Tibial nerve (tissue), 4 donors: ENCODE results near the gene NKX6-1. TPM values are rescaled to one million over a fixed set of nuclear protein-coding genes. Genes with fewer than 3 reads are reported as not detected.

Experiments used
- DNase-seq, 2 donors: peaks; one replicate each; pipeline ENCODE4 v3.0.0-alpha.2; 2019; ENCODE audit warnings: low spot score in 2 of 2
- H3K27ac ChIP-seq, 4 donors: fragments of 200-600 bp; sonication (generic) in 3 of 4; one replicate each; pipeline ENCODE4 v1.5.1; 2017 to 2019; ENCODE audit warnings: mild to moderate bottlenecking in 1 of 4
- H3K27me3 ChIP-seq, 2 donors: fragments of 200-600 bp; sonication (generic) in 1 of 2; one replicate each; pipeline versions ENCODE4 v1.5.1 to v1.6.0; 2017 to 2019
- H3K36me3 ChIP-seq, 3 donors: fragments of 200-600 bp; sonication (generic); one replicate each; pipeline ENCODE4 v1.5.1; 2018 to 2019
- H3K4me1 ChIP-seq, 4 donors: fragments of 200-600 bp; sonication (generic) in 3 of 4; one replicate each; pipeline ENCODE4 v1.5.1; 2017 to 2019
- H3K4me3 ChIP-seq, 4 donors: fragments of 200-600 bp; sonication (generic) in 3 of 4; one replicate each; pipeline ENCODE4 v1.5.1; 2017 to 2019; ENCODE audit warnings: mild to moderate bottlenecking in 1 of 4, moderate library complexity in 1 of 4
- H3K9me3 ChIP-seq, 4 donors: fragments of 200-600 bp; sonication (generic) in 3 of 4; one replicate each; pipeline ENCODE4 v1.5.1; 2017 to 2019
- EP300 ChIP-seq, 2 donors: sonication (generic); formaldehyde crosslinking; IDR thresholded peaks; one replicate each; pipeline ENCODE4 v1.6.1; 2017; ENCODE audit warnings: antibody characterized with exemption in 2 of 2, mild to moderate bottlenecking in 1 of 2
- POLR2A ChIP-seq, 2 donors: fragments of 450-650 bp; IDR thresholded peaks; one replicate each; pipeline ENCODE4 v1.6.1; 2017; ENCODE audit warnings: antibody characterized with exemption in 2 of 2, mild to moderate bottlenecking in 2 of 2, moderate library complexity in 2 of 2
- WGBS, 2 donors: methylation state at CpG; one replicate each; pipeline ENCODE4 v1.1.5; 2018; 5-methylcytosine and 5-hydroxymethylcytosine counted together
- total RNA-seq, 4 donors: library from RNA; depleted of rRNA; stranded (reverse); fragments of >200 nt; gene quantifications; one replicate each; pipeline ENCODE4 v1.1.0, GENCODE V29; 2016
- TF ChIP-seq, protein P1 (sequence below), 5 experiments: fragments of 200-600 bp in 3 of 5; fragments of 450-650 bp in 2 of 5; sonication (generic) in 3 of 5; IDR thresholded peaks; one replicate each; pipeline ENCODE4 v1.5.1; 2016 to 2019; ENCODE audit warnings: antibody characterized with exemption in 5 of 5, mild to moderate bottlenecking in 3 of 5, moderate library complexity in 2 of 5

NKX6-1 gene
- under 1 TPM in 1 of 4 donors, not detected in 3; 0.21 TPM for total RNA-seq

DNA sequence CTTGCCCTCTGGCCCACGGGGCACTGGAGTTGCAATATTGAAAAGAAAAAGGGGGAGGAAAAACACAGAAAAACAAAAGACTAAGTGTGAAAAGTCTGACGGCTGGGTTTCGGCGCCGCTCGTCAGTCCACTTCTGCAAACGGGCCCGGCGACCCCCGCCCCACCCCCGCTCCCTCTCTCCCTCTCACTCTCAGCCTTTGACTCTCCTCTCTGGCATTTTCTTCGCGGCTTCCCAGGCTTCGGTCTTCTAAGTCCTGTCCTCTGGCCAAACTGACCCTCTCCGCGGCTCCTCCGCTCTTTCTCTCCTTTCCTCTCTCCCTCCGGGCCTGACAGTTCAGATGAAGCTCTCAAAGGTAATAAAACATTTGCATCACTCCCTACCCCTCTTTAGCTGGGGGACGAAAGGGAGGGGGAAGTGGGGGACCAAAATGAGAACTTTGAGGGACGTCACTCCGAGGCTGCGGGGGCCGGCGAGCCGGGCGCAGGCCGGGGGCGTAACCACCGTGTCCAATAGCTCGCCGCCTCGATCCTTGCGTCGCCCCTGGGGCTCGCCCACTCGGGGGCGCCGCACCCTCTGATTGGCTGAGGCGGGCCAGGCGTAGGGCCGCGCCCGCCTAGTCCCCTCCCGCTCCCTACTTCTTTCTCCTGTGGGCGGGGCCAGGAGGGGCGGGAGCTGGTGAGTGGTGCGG, at the start of gene NKX6-1:
TSS of gene NKX6-1 (minus strand) at position 358 of the 689 bp plus-strand sequence. CDS start 1,064 bp downstream, outside the sequence.
- Histone ChIP-seq H3K27me3 (peaks cover 15 to 100% of the 10 kb centered on the region in 2 donors), H3K4me1 (peaks cover 0 to 47% (median 21%) of the 10 kb centered on the region in 4 donors), H3K27ac (no peak within 1 kb of the TSS), H3K9me3 (no peaks in the 10 kb centered on the region), H3K36me3 (no peaks in the 10 kb centered on the region), H3K4me3 (peak within 1 kb of the TSS; percentile 15 to 49 (median 38))
- DNase-seq = peak in 1 of 2 donors; percentile 29
- 2 to 3% methylated on average over 42 to 47 of the region's 47 CpGs for WGBS, 2 donors
- TF ChIP-seq POLR2A (IDR thresholded peaks at IDR 0.05) = no peak
- TF ChIP-seq EP300 (IDR thresholded peaks at IDR 0.05) = no peak
- TF ChIP-seq, protein P1, sequence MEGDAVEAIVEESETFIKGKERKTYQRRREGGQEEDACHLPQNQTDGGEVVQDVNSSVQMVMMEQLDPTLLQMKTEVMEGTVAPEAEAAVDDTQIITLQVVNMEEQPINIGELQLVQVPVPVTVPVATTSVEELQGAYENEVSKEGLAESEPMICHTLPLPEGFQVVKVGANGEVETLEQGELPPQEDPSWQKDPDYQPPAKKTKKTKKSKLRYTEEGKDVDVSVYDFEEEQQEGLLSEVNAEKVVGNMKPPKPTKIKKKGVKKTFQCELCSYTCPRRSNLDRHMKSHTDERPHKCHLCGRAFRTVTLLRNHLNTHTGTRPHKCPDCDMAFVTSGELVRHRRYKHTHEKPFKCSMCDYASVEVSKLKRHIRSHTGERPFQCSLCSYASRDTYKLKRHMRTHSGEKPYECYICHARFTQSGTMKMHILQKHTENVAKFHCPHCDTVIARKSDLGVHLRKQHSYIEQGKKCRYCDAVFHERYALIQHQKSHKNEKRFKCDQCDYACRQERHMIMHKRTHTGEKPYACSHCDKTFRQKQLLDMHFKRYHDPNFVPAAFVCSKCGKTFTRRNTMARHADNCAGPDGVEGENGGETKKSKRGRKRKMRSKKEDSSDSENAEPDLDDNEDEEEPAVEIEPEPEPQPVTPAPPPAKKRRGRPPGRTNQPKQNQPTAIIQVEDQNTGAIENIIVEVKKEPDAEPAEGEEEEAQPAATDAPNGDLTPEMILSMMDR (IDR thresholded peaks at IDR 0.05) = no peak

DNA sequence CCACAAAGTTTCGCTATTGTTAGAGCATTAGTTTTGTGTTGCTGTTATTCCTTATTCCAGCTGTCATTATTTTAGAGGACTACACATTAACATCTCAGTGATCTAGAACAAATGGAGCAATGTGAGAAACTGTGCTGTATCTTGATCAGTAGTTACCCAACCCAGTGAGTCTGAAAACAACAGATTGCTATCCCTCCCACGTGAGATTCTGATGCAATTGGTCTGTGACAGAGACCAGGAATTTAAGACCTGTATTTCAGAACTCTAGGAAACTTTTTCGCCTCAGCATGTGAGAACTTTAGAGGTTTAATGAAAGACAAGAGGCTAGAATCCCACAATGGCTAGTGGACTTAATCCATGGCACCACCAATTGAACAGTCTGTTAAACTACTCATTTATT, 48.1 kb upstream of the NKX6-1 start:
- no peak overlapping the region for H3K4me3 ChIP-seq
- 64 to 78% methylated on average over 3 of the region's 3 CpGs for WGBS, 2 donors
- no peak for TF ChIP-seq POLR2A (IDR thresholded peaks at IDR 0.05)
- no peak for TF ChIP-seq EP300 (IDR thresholded peaks at IDR 0.05)
- TF ChIP-seq, protein P1 (IDR thresholded peaks at IDR 0.05) = no peak

DNA sequence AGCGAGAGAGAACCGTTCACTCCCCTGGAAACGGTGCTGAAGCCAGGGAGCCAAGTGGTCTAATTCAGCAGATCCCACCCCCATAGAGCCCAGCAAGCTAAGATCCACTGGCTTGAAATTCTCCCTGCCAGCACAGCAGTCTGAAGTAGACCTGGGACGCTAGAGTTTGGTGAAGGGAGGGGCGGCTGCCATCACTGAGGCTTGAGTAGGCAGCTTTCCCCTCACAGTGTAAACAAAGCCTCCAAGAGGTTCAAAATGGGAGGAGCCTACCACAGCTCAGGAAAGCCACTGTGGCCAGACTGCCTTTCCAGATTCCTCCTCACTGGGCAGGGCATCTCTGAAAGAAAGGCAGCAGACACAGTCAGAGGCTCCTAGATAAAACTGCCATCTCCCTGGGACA, 46.0 kb upstream of the NKX6-1 start:
- H3K4me3 ChIP-seq = no peak overlapping the region
- H3K9me3 ChIP-seq = no peaks in the 10 kb centered on the region
- TF ChIP-seq, protein P1 (IDR thresholded peaks at IDR 0.05) = no peak
- TF ChIP-seq POLR2A (IDR thresholded peaks at IDR 0.05) (no peak), EP300 (IDR thresholded peaks at IDR 0.05) (no peak)
- WGBS, 2 donors = 70% methylated on average over 4 to 5 of the region's 5 CpGs
- DNase-seq = no peak
- H3K27me3 ChIP-seq = no peaks in the 10 kb centered on the region
- H3K27ac ChIP-seq = no peak overlapping the region
- no peaks in the 10 kb centered on the region for H3K36me3 ChIP-seq
- no peaks in the 10 kb centered on the region for H3K4me1 ChIP-seq

More for the DNA sequence above, 48.1 kb upstream of the NKX6-1 start:
- H3K9me3 ChIP-seq = no peaks in the 10 kb centered on the region
- H3K27ac ChIP-seq = no peak overlapping the region
- no peaks in the 10 kb centered on the region for H3K36me3 ChIP-seq
- H3K27me3 ChIP-seq = no peaks in the 10 kb centered on the region
- no peak for DNase-seq
- H3K4me1 ChIP-seq = no peaks in the 10 kb centered on the region

DNA sequence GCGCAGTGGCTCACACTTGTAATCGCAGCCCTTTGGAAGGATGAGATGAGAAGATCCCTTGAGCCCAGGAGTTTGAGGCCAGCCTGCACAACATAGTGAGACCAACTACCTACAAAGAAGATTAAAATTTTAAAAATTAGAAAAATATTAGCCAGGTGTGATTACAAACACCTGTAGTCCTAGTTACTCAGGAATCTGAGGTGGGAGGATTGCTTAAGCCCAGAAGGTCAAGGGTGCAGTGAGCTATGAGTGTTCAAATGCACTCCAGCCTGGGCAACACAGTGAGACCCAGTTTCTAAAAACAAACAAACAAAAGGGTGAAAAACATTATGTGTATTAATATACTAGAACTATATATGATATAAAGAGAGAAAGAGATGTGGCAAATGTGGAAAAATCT, 36.8 kb upstream of the NKX6-1 start:
- TF ChIP-seq POLR2A (IDR thresholded peaks at IDR 0.05) = no peak
- no peak for TF ChIP-seq EP300 (IDR thresholded peaks at IDR 0.05)
- TF ChIP-seq, protein P1 (IDR thresholded peaks at IDR 0.05) = no peak
- DNase-seq = no peak
- Histone ChIP-seq H3K4me3 (no peak overlapping the region), H3K27ac (no peak overlapping the region), H3K27me3 (no peaks in the 10 kb centered on the region), H3K36me3 (no peaks in the 10 kb centered on the region), H3K4me1 (no peaks in the 10 kb centered on the region), H3K9me3 (peaks cover 0 to 12% (median 0%) of the 10 kb centered on the region in 4 donors)
- WGBS, 2 donors = 93 to 98% methylated on average over 2 of the region's 2 CpGs

DNA sequence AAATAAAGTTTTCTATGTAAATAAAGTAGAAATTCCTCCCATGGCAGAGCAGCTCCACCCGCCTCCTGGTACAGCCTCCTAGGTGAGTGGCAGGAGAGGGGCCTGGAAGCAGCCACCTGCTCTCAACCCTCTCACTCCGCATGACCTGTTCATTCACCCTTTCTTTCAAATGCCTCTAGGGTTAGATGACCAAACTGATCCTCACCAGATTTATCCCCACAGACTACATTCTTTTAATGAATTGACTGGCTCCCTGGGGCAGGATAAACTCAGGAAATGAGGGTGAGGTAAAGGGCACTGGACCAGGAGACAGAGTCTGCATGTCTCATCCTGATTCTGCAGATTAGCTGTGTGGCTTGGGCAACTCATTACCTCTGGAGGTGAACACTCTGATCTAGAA, 32.6 kb upstream of the NKX6-1 start:
- H3K4me1 ChIP-seq = no peaks in the 10 kb centered on the region
- no peak for DNase-seq
- no peaks in the 10 kb centered on the region for H3K27me3 ChIP-seq
- no peak overlapping the region for H3K27ac ChIP-seq
- no peak overlapping the region for H3K4me3 ChIP-seq
- TF ChIP-seq EP300 (IDR thresholded peaks at IDR 0.05) = no peak
- TF ChIP-seq, protein P1 (IDR thresholded peaks at IDR 0.05) = no peak
- TF ChIP-seq POLR2A (IDR thresholded peaks at IDR 0.05) = no peak
- WGBS, 2 donors = 54 to 61% methylated on average over 2 of the region's 2 CpGs
- H3K9me3 ChIP-seq = peaks cover 0 to 12% (median 0%) of the 10 kb centered on the region in 4 donors
- H3K36me3 ChIP-seq = no peaks in the 10 kb centered on the region
